ENCODE data around the gene UQCR11. TPM values are rescaled to one million over a fixed set of nuclear protein-coding genes. Genes with fewer than 3 reads are reported as not detected.

The UQCR11 gene
- total RNA-seq, 1 donor from 2014 or later: 1,222 TPM

GRCh38 chr19:1555487-1556389, 49.5 kb downstream of the UQCR11 start:
- intact Hi-C loops (cut with DNase I): no loop called here
- no peak for ATAC-seq (ENCODE audit: poor library complexity)
- DNase-seq: no peak

DNA sequence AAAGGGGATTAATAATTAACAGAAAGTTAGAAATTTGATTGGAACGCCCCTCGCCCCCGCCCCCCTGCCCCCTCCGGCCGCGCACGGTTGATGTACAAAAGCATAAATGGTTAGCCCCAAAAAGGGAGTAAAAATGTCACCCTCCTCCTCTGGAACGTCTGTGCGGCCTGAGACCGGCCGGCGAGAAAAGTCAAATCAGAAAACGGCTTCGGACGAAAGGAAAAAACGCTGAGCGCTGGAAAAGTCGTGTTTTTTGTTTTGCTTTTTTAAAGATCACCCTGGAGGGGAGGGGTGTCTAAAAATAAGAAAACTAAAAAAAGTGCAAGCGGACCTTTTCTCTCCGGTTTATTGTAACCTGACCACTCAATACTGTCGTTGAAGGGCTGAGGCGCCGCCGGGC, 50.3 kb downstream of the UQCR11 start:
- no peak for ATAC-seq (ENCODE audit: poor library complexity)
- DNase-seq: no peak
- intact Hi-C loops (cut with DNase I): no loop called here

GRCh38 chr19:1553415-1553814, 51.8 kb downstream of the UQCR11 start:
- intact Hi-C loops (cut with DNase I): no loop called here
- DNase-seq (no peak), ATAC-seq (ENCODE audit: poor library complexity) (no peak)

- intact Hi-C loops (cut with DNase I): no loop called here
- DNase-seq: no peak
- ATAC-seq (ENCODE audit: poor library complexity): no peak
These were observed 53.9 kb downstream of the UQCR11 start for GRCh38 chr19:1551068-1552040.

DNA sequence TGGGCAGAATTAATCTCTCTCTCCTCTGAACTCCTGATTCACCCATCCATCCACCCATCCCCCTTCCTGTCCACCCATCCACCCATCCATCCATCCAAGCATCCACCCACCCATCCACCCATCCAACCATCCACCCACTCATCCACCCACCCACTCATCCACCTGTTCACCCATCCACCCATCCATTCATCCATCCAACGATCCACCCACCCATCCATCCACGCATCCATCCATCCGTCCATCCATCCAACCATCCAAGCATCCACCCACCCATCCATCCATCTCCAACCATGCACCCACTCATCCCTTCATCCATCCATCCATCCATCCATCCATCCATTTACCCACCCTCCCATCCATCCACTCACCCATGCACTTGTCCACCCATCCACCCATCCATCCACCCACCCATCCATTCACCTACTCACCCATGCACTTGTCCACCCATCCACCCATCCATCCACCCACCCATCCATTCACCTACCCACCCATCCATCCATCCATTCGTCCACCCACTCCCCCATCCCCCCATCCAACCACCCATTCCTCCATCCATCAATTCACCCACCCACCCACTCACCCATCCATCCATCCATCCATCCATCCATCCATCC, 55.8 kb downstream of the UQCR11 start:
- ATAC-seq (ENCODE audit: poor library complexity) (no peak), DNase-seq (no peak)
- intact Hi-C loops (cut with DNase I): no loop called here

Other genes with a start within 250 kb of the UQCR11 start
- 461 TPM for gene NDUFS7, start 221.6 kb downstream of the UQCR11 start, total RNA-seq
- 93.5 TPM for gene GAMT, start 203.9 kb downstream of the UQCR11 start, total RNA-seq
- 82.9 TPM for gene DAZAP1, start 197.9 kb downstream of the UQCR11 start, total RNA-seq
- 671 TPM for gene RPS15, start 167.1 kb downstream of the UQCR11 start, total RNA-seq
- 0.22 TPM for gene APC2, start 155.3 kb downstream of the UQCR11 start, total RNA-seq
- 18.3 TPM for gene C19orf25, start 126.2 kb downstream of the UQCR11 start, total RNA-seq
- gene PCSK4, start 115.1 kb downstream of the UQCR11 start, total RNA-seq: 1.4 TPM
- 1.1 TPM for gene REEP6, start 114.3 kb downstream of the UQCR11 start, total RNA-seq
- 22.5 TPM for gene ADAMTSL5, start 92.4 kb downstream of the UQCR11 start, total RNA-seq
- not detected for gene PLK5, start 81.4 kb downstream of the UQCR11 start, total RNA-seq
- gene MEX3D, start 37.1 kb downstream of the UQCR11 start, total RNA-seq: 8.0 TPM
- 52.4 TPM for gene MBD3, start 12.6 kb downstream of the UQCR11 start, total RNA-seq
- gene TCF3, start 47.2 kb upstream of the UQCR11 start, total RNA-seq: 20.0 TPM
- gene ONECUT3, start 148.0 kb upstream of the UQCR11 start, total RNA-seq: not detected
- gene ATP8B3, start 206.8 kb upstream of the UQCR11 start, total RNA-seq: 0.46 TPM
- 13.6 TPM for gene REXO1, start 243.0 kb upstream of the UQCR11 start, total RNA-seq